K562 (cell line): ENCODE measurements around the gene LACTBL1. TPM values are rescaled to one million over a fixed set of nuclear protein-coding genes. Genes with fewer than 3 reads are reported as not detected.
"Not testable (repeated sequence)": the region's sequence is repeated elsewhere in the genome, so short reads cannot be mapped to it uniquely, and the experiment has no call there.

ENCODE experiments used
- ATAC-seq: fragments of 200-7000 bp; cut with Tn5 transposase; 3 replicates; pipeline ENCODE4 v1.9.1; 2020; ENCODE audit warnings: moderate library complexity
- BruUV-seq: library from RNA; stranded (reverse); fragments of 400-500 nt; replicated peaks from 2 replicates; lab custom pipeline; 2021; lab: Mats Ljungman, UMichigan
- CTCF ChIA-PET: fragments of 300-600 bp; formaldehyde crosslinking; extraction: SDS; loops from one replicate; lab custom pipeline; 2021; ENCODE audit warnings: low intra/inter-chr PET ratio; lab: Yijun Ruan, JAX
- POLR2A ChIA-PET: fragments of 300-600, 350-650 bp; sonication (Branson Sonifier 250); formaldehyde crosslinking; extraction: SDS; loops from one replicate; lab custom pipeline; 2021; ENCODE audit warnings: antibody characterized with exemption, inconsistent platforms; lab: Yijun Ruan, JAX
- DNase-seq, 4 experiments: peaks; one replicate each; pipeline versions ENCODE4 v3.0.0 to v3.0.0-alpha.2; 2011 to 2018; ENCODE audit warnings: low spot score in 3 of 4, mixed read lengths in 3 of 4; ENCODE audit errors: extremely low read depth in 1 of 4
- FAIRE-seq: peaks from 2 replicates; lab custom pipeline; 2011; peaks lifted over from hg19 to GRCh38; lab: Jason Lieb, UNC
- H2AFZ ChIP-seq: 2 replicates; pipeline ENCODE4 v1.6.0; 2011; ENCODE audit warnings: low read depth, low read length, control low read depth, inconsistent platforms
- H3K27ac ChIP-seq: fragments of 200-600 bp; 3 replicates; pipeline ENCODE4 v1.8.0; 2011; ENCODE audit warnings: low read depth, mild to moderate bottlenecking, control low read depth, inconsistent platforms, low read length, moderate library complexity, mixed read lengths; ENCODE audit errors: extremely low read depth
- H3K27me3 ChIP-seq, 2 experiments: fragments of 300-600 bp in 1 of 2; 2 replicates in 1 of 2; 3 replicates in 1 of 2; pipeline versions ENCODE4 v1.6.0 to v1.8.0; 2011; ENCODE audit warnings: inconsistent platforms in 2 of 2, low read length in 2 of 2, mild to moderate bottlenecking in 1 of 2, mixed read lengths in 1 of 2, moderate library complexity in 1 of 2; ENCODE audit not compliant: control insufficient read depth in 2 of 2, insufficient read depth in 2 of 2
- H3K36me3 ChIP-seq: fragments of 300-600 bp; 3 replicates; pipeline ENCODE4 v1.8.0; 2011; ENCODE audit warnings: mild to moderate bottlenecking, low read length, inconsistent platforms; ENCODE audit not compliant: control insufficient read depth, insufficient read depth
- H3K4me1 ChIP-seq, 2 experiments: fragments of 200-600 bp in 1 of 2; replicated peaks in 1 of 2; 2 replicates in 1 of 2; 3 replicates in 1 of 2; pipeline versions ENCODE4 v1.5.1 to v1.8.0; 2011; ENCODE audit warnings: inconsistent platforms in 2 of 2, low read length in 2 of 2, mild to moderate bottlenecking in 1 of 2, mixed read lengths in 1 of 2, moderate library complexity in 1 of 2; ENCODE audit not compliant: control insufficient read depth in 2 of 2, insufficient read depth in 2 of 2
- H3K4me2 ChIP-seq: 2 replicates; pipeline ENCODE4 v1.6.1; 2011; ENCODE audit warnings: low read length, control low read depth, inconsistent platforms, mixed read lengths; ENCODE audit not compliant: insufficient read depth
- H3K4me3 ChIP-seq: fragments of 200-600 bp; sonication (generic), shearing (Covaris generic); 2 replicates; pipeline ENCODE4 v1.5.1; 2016; ENCODE audit warnings: control low read depth, inconsistent platforms
- H3K79me2 ChIP-seq: fragments of 200-600 bp; 3 replicates; pipeline ENCODE4 v1.8.0; 2011; ENCODE audit warnings: low read length, inconsistent platforms; ENCODE audit not compliant: control insufficient read depth, insufficient read depth
- H3K9ac ChIP-seq, 2 experiments: 2 replicates each; pipeline versions ENCODE4 v1.6.0 to v1.6.1; 2011; ENCODE audit warnings: low read depth in 2 of 2, low read length in 2 of 2, control low read depth in 1 of 2, inconsistent platforms in 1 of 2, mild to moderate bottlenecking in 1 of 2, mixed read lengths in 1 of 2; ENCODE audit not compliant: insufficient read depth in 1 of 2
- H3K9me1 ChIP-seq: one replicate; pipeline ENCODE4 v1.6.0; 2011; ENCODE audit warnings: inconsistent platforms, mild to moderate bottlenecking, low read length, moderate library complexity; ENCODE audit not compliant: control insufficient read depth, insufficient read depth
- H3K9me3 ChIP-seq: replicated peaks from 2 replicates; pipeline ENCODE4 v1.5.1; 2011; ENCODE audit warnings: low read depth, low read length, inconsistent platforms; ENCODE audit not compliant: control insufficient read depth, insufficient read depth
- H4K20me1 ChIP-seq: replicated peaks from 2 replicates; pipeline ENCODE4 v1.6.1; 2011; ENCODE audit warnings: low read length, inconsistent platforms, mixed read lengths; ENCODE audit not compliant: control insufficient read depth, insufficient read depth
- BHLHE40 ChIP-seq: IDR thresholded peaks from 2 replicates; pipeline ENCODE4 v1.6.1; 2011; ENCODE audit warnings: low read length, improper control_type of control experiment
- DACH1 ChIP-seq: fragments of 450-650 bp; IDR thresholded peaks from 2 replicates; pipeline ENCODE4 v1.6.1; 2018; ENCODE audit not compliant: partially characterized antibody
- MAFG ChIP-seq: fragments of 450-650 bp; conservative IDR thresholded peaks from 2 replicates; pipeline ENCODE4 v1.6.1; 2016; ENCODE audit warnings: missing genetic modification characterization, missing compliant biosample characterization
- NR2C1 ChIP-seq, 2 experiments: fragments of 450-650 bp; IDR thresholded peaks; 2 replicates each; pipeline ENCODE4 v1.6.1; 2017; ENCODE audit warnings: mild to moderate bottlenecking in 2 of 2, antibody characterized with exemption in 1 of 2, inconsistent platforms in 1 of 2, missing compliant biosample characterization in 1 of 2, missing genetic modification characterization in 1 of 2
- PPARD ChIP-seq: fragments of 250-450 bp; sonication (Bioruptor Pico); IDR thresholded peaks from 2 replicates; pipeline ENCODE4 v1.8.0; 2022; ENCODE audit warnings: inconsistent platforms, mild to moderate bottlenecking, moderate library complexity
- PTBP1 ChIP-seq: fragments of 200-400 bp; formaldehyde crosslinking; IDR thresholded peaks from 2 replicates; pipeline ENCODE4 v1.6.1; 2017; ENCODE audit warnings: low read depth, low read length
- SOX6 ChIP-seq: fragments of 450-650 bp; IDR thresholded peaks from 2 replicates; pipeline ENCODE4 v1.6.1; 2014; ENCODE audit warnings: mild to moderate bottlenecking
- SUPT5H ChIP-seq: fragments of 450-650 bp; IDR thresholded peaks from 2 replicates; pipeline ENCODE4 v1.6.1; 2016
- TEAD1 ChIP-seq, 2 experiments: fragments of 450-650 bp in 1 of 2; sonication (generic) in 1 of 2; formaldehyde crosslinking; IDR thresholded peaks; 2 replicates each; pipeline versions ENCODE4 v1.4.0 to v1.8.0; 2020 to 2022; ENCODE audit warnings: mild to moderate bottlenecking in 2 of 2, missing genetic modification reagents in 1 of 2
- TRIM24 ChIP-seq, 2 experiments: fragments of 450-650 bp; IDR thresholded peaks; 2 replicates each; pipeline ENCODE4 v1.6.1; 2016
- ZKSCAN1 ChIP-seq: fragments of 150-350 bp; IDR thresholded peaks from 2 replicates; pipeline ENCODE4 v1.6.1; 2016; ENCODE audit warnings: low read depth, low read length
- WGBS: fragments of 100-300 bp; shearing (Covaris generic); methylation state at CpG from one replicate; pipeline ENCODE4 v1.1.6; 2016; ENCODE audit warnings: low coverage, mixed read lengths; ENCODE audit not compliant: insufficient coverage; ENCODE audit errors: missing lambda C conversion rate; 5-methylcytosine and 5-hydroxymethylcytosine counted together
- in situ Hi-C: fragments of 300-500 bp; cut with MboI; formaldehyde crosslinking; loops from 4 replicates; pipeline ENCODE4 v1.15.0; 2018; ENCODE audit warnings: inconsistent platforms, mixed read lengths
- intact Hi-C: fragments of 100-400 bp; cut with micrococcal nuclease; formaldehyde crosslinking; loops from 2 replicates; pipeline ENCODE4 v1.14.2; 2022
- polyA plus RNA-seq, 8 experiments: library from polyadenylated mRNA; depleted of rRNA in 4 of 8; stranded (reverse) in 5 of 8; unstranded in 3 of 8; fragments of >200 nt; fragmentation: Nextera tagmentation in 2 of 8; fragmentation: Illumina TruSeq in 1 of 8; extraction: Ambion mirVana in 2 of 8; extraction: Trizol in 1 of 8; gene quantifications; 2 replicates each; pipeline versions ENCODE4 v1.2.1 to v1.2.3, GENCODE V29; 2011 to 2014; ENCODE audit warnings: inconsistent platforms in 1 of 8, missing spikeins in 1 of 8
- total RNA-seq, 7 experiments: library from RNA; depleted of rRNA in 6 of 7; stranded (reverse); fragments of >200 nt in 6 of 7; fragmentation: Illumina TruSeq in 2 of 7; extraction: Trizol in 2 of 7; gene quantifications; 2 replicates each; pipeline versions ENCODE4 v1.2.1 to v1.2.3, GENCODE V29; 2011 to 2021; ENCODE audit warnings: low replicate concordance in 1 of 7

Gene LACTBL1
- total and polyA plus RNA-seq, 9 of the 15 experiments (the other 6 are each of a cell fraction or from before 2014, with no cell fraction given) = not detected

GRCh38 chr1:23007106-23007505 lies 34.4 kb upstream of the LACTBL1 start (continued):
- TF ChIP-seq TRIM24 (IDR thresholded peaks at IDR 0.05) (no peak), DACH1 (no peak), SUPT5H (no peak), PTBP1 (no peak), PPARD (CRISPR knock-in tag) (no peak), BHLHE40 (no peak), ZKSCAN1 (no peak)

DNA sequence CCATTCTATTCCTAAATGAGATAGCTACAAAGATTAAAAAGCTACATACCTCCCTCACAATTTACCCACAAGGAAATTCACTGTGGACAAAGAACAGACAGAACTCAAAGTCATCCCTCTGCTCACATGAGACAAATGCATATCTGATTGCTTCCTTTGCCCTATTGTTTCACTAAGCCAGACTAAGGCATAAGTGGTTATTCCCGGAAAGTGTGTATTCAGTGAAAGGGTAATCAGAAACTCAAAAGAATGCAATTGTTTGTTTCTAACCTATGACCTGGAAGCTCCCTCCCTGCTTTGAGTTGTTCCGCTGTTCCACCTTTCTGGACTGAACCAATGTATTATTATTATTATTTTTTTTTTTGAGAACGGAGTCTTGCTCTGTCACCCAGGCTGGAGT lies 32.1 kb upstream of the LACTBL1 start:
- H3K27me3 ChIP-seq = peaks cover 8 to 25% of the 10 kb centered on the region in 2 experiments; a peak in 4 of 5 replicates
- H3K9me1 ChIP-seq; H3K4me1 ChIP-seq; in situ Hi-C loops; H3K4me3 ChIP-seq; H4K20me1 ChIP-seq; ATAC-seq; FAIRE-seq; CTCF ChIA-PET; H3K36me3 ChIP-seq; H3K9ac ChIP-seq; H3K9me3 ChIP-seq; H3K4me2 ChIP-seq; H2AFZ ChIP-seq; DNase-seq; H3K79me2 ChIP-seq; H3K27ac ChIP-seq; intact Hi-C loops; BruUV-seq; TF ChIP-seq NR2C1 (IDR thresholded peaks at IDR 0.05): not testable (repeated sequence)
- WGBS = 47% methylated on average over 3 of the region's 3 CpGs
- TF ChIP-seq MAFG = 0 out of 2 replicates have a peak, but pooled peaks have one; percentile 7
- peak; percentile 94 for TF ChIP-seq SOX6
- 0 out of 4 replicates have a peak, but pooled peaks of 1 of the 2 experiments have one; percentile 6 for TF ChIP-seq TEAD1 (CRISPR knock-in tag; IDR thresholded peaks at IDR 0.05)
- TF ChIP-seq NR2C1 (tag; IDR thresholded peaks at IDR 0.05) = peak; percentile 59
- POLR2A ChIA-PET = interaction anchor here (0.8 to 2.5 kb wide), 3 partner anchors 9 to 103 kb away, joined by 3 to 6 read pairs (median 3); partner anchors contain the start of gene KDM1A
